ENCODE data around the gene ZBTB16. TPM values are rescaled to one million over a fixed set of nuclear protein-coding genes. Genes with fewer than 3 reads are reported as not detected.

ZBTB16 gene
- polyA plus RNA-seq, 3 donors: 4.1 to 12.3 (median 8.3) TPM

DNA sequence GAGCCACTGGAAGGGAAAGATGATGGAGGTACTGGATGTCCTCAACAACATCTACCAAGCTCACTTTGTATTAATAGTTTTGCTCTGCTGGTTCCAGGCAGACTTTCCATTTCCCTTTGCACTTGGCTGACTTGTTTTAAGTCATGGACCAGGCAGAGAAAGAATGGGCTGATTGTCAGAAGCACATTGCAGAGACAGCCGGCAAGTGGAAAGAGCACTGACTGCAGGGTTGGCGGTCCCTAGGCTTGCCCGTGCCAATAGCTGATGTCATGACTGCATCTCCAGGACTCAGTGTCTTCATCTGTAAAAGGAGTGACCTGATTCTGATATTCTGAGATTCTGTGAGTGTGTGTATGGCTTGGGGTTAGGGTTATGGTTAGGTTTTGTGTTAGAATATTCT lies 215.8 kb downstream of the ZBTB16 start:
- Histone ChIP-seq H3K27me3 (ENCODE audit: control insufficient read depth in 2 of 2, insufficient read depth in 2 of 2, low read length in 2 of 2) (peaks cover 5 to 6% of the 10 kb centered on the region in 2 donors), H3K79me2 (ENCODE audit: insufficient read depth, low read length) (no peaks in the 10 kb centered on the region), H3K9ac (ENCODE audit: insufficient read depth, low read length, poor library complexity, severe bottlenecking) (no peak overlapping the region), H3K27ac (ENCODE audit: low read depth in 1 of 2, low read length in 2 of 2) (no peak overlapping the region), H3K36me3 (replicated peaks in 1 of 2; ENCODE audit: control insufficient read depth in 1 of 2, insufficient read depth in 2 of 2, low read length in 2 of 2) (no peaks in the 10 kb centered on the region), H2AFZ (ENCODE audit: insufficient read depth, low read depth, low read length, poor library complexity, severe bottlenecking) (no peak overlapping the region), H3K4me3 (replicated peaks in 1 of 3; ENCODE audit: low read depth in 2 of 3, low read length in 3 of 3) (no peak overlapping the region), H4K20me1 (ENCODE audit: insufficient read depth, low read length) (no peaks in the 10 kb centered on the region), H3K4me2 (replicated peaks; ENCODE audit: extremely low read depth, low read length, poor library complexity, severe bottlenecking) (no peak overlapping the region), H3K4me1 (ENCODE audit: control insufficient read depth in 1 of 2, insufficient read depth in 2 of 2, low read length in 2 of 2) (no peaks in the 10 kb centered on the region), H3K9me3 (replicated peaks in 1 of 2; ENCODE audit: control insufficient read depth in 1 of 2, insufficient read depth in 1 of 2, low read length in 2 of 2) (no peaks in the 10 kb centered on the region)
- DNase-seq: no peak
- TF ChIP-seq, protein P1, sequence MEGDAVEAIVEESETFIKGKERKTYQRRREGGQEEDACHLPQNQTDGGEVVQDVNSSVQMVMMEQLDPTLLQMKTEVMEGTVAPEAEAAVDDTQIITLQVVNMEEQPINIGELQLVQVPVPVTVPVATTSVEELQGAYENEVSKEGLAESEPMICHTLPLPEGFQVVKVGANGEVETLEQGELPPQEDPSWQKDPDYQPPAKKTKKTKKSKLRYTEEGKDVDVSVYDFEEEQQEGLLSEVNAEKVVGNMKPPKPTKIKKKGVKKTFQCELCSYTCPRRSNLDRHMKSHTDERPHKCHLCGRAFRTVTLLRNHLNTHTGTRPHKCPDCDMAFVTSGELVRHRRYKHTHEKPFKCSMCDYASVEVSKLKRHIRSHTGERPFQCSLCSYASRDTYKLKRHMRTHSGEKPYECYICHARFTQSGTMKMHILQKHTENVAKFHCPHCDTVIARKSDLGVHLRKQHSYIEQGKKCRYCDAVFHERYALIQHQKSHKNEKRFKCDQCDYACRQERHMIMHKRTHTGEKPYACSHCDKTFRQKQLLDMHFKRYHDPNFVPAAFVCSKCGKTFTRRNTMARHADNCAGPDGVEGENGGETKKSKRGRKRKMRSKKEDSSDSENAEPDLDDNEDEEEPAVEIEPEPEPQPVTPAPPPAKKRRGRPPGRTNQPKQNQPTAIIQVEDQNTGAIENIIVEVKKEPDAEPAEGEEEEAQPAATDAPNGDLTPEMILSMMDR (IDR thresholded peaks at IDR 0.05): no peak
- Mint-ChIP-seq H3K4me3 (no peak overlapping the region), H3K36me3 (no peaks in the 10 kb centered on the region), H3K9me3 (no peaks in the 10 kb centered on the region), H3K27ac (no peak overlapping the region), H3K27me3 (ENCODE audit: low read depth in 3 of 3) (peaks cover 16 to 40% (median 18%) of the 10 kb centered on the region in 3 donors), H3K4me1 (no peaks in the 10 kb centered on the region)
- intact Hi-C loops (cut with micrococcal nuclease): no loop called here
- 87% methylated on average over 3 of the region's 3 CpGs for WGBS (ENCODE audit: insufficient coverage)

DNA sequence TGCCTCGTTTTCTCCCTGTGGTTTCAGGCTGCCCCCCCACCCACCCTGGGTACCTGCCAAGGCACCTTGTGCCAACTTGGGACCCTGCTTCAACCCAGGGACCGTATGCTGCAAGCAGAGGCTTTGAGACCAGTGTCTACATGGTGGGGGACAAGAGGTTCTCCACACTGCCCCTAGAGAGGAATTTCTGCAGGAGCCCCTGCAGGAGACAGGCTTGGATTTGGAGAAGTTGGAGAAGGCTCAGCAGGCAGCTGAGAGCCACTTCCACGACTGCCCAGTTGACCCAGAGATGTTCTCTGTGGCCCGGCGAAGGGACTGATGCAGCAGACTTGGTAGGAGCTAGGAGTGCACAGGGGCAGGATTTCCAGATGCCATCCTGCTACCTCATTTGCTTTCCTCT lies 216.6 kb downstream of the ZBTB16 start:
- Histone ChIP-seq H2AFZ (ENCODE audit: insufficient read depth, low read depth, low read length, poor library complexity, severe bottlenecking) (no peak overlapping the region), H3K79me2 (ENCODE audit: insufficient read depth, low read length) (no peaks in the 10 kb centered on the region), H3K9me3 (replicated peaks in 1 of 2; ENCODE audit: control insufficient read depth in 1 of 2, insufficient read depth in 1 of 2, low read length in 2 of 2) (no peaks in the 10 kb centered on the region), H3K27ac (ENCODE audit: low read depth in 1 of 2, low read length in 2 of 2) (no peak overlapping the region), H3K4me2 (replicated peaks; ENCODE audit: extremely low read depth, low read length, poor library complexity, severe bottlenecking) (no peak overlapping the region), H3K9ac (ENCODE audit: insufficient read depth, low read length, poor library complexity, severe bottlenecking) (no peak overlapping the region), H3K4me1 (ENCODE audit: control insufficient read depth in 1 of 2, insufficient read depth in 2 of 2, low read length in 2 of 2) (no peaks in the 10 kb centered on the region), H3K27me3 (ENCODE audit: control insufficient read depth in 2 of 2, insufficient read depth in 2 of 2, low read length in 2 of 2) (peaks cover 2 to 6% of the 10 kb centered on the region in 2 donors), H3K36me3 (replicated peaks in 1 of 2; ENCODE audit: control insufficient read depth in 1 of 2, insufficient read depth in 2 of 2, low read length in 2 of 2) (no peaks in the 10 kb centered on the region), H4K20me1 (ENCODE audit: insufficient read depth, low read length) (no peaks in the 10 kb centered on the region), H3K4me3 (replicated peaks in 1 of 3; ENCODE audit: low read depth in 2 of 3, low read length in 3 of 3) (no peak overlapping the region)
- Mint-ChIP-seq H3K4me1 (no peaks in the 10 kb centered on the region), H3K36me3 (no peaks in the 10 kb centered on the region), H3K27ac (no peak overlapping the region), H3K4me3 (no peak overlapping the region), H3K27me3 (ENCODE audit: low read depth in 3 of 3) (peaks cover 9 to 32% (median 14%) of the 10 kb centered on the region in 3 donors), H3K9me3 (no peaks in the 10 kb centered on the region)
- no peak for DNase-seq
- intact Hi-C loops (cut with micrococcal nuclease): no loop called here
- TF ChIP-seq, protein P1 (IDR thresholded peaks at IDR 0.05): no peak
- whole genome bisulfite sequencing (ENCODE audit: insufficient coverage): 59% methylated on average over 3 of the region's 5 CpGs
